Adrenal gland (tissue), 12 donors: Measurements from ENCODE around the gene SOS1. TPM values are rescaled to one million over a fixed set of nuclear protein-coding genes. Genes with fewer than 3 reads are reported as not detected.

Source experiments
- DNase-seq, 7 donors: peaks; one replicate each; pipeline ENCODE4 v3.0.0-alpha.2; 2019 to 2020
- H3K27ac ChIP-seq, 5 donors: fragments of 200-600 bp; sonication (generic) in 4 of 5; 1 replicate in 3 of 5; 2 replicates in 2 of 5; pipeline versions ENCODE4 v1.5.1 to v1.8.0; 2016 to 2020; ENCODE audit warnings: mild to moderate bottlenecking in 1 of 5
- H3K27me3 ChIP-seq: fragments of 200-600 bp; 2 replicates; pipeline ENCODE4 v1.8.0; 2021
- H3K36me3 ChIP-seq, 2 donors: fragments of 200-600 bp; replicated peaks in 1 of 2; 1 replicate in 1 of 2; 2 replicates in 1 of 2; pipeline versions ENCODE4 v1.5.1 to v1.8.0; 2018 to 2022
- H3K4me1 ChIP-seq, 2 donors: fragments of 200-600 bp; replicated peaks in 1 of 2; 1 replicate in 1 of 2; 2 replicates in 1 of 2; pipeline versions ENCODE4 v1.5.1 to v1.8.0; 2018 to 2021
- H3K4me3 ChIP-seq, 4 donors: fragments of 200-600 bp; sonication (generic) in 3 of 4; one replicate each; pipeline ENCODE4 v1.5.1; 2016 to 2018
- H3K9me3 ChIP-seq, 3 donors: fragments of 200-600 bp; sonication (generic) in 1 of 3; replicated peaks in 1 of 3; 1 replicate in 2 of 3; 2 replicates in 1 of 3; pipeline versions ENCODE4 v1.5.1 to v1.8.0; 2016 to 2021
- CTCF ChIP-seq, 6 experiments: fragments of 450-650 bp in 4 of 6; fragments of 200-600 bp in 2 of 6; sonication (generic) in 1 of 6; IDR thresholded peaks; 1 replicate in 5 of 6; 2 replicates in 1 of 6; pipeline versions ENCODE4 v1.5.1 to v1.8.0; 2016 to 2021; ENCODE audit warnings: antibody characterized with exemption in 6 of 6, mild to moderate bottlenecking in 2 of 6, moderate library complexity in 1 of 6
- POLR2A ChIP-seq, 2 donors: fragments of 450-650 bp; IDR thresholded peaks; one replicate each; pipeline ENCODE4 v1.6.1; 2017; ENCODE audit warnings: antibody characterized with exemption in 2 of 2, mild to moderate bottlenecking in 2 of 2, moderate library complexity in 1 of 2
- WGBS, 4 donors: extraction: QIAGEN DNeasy Blood & Tissue Kit in 2 of 4; methylation state at CpG; one replicate each; pipeline versions ENCODE4 v1.1.5 to v1.1.7; 2013 to 2017; 5-methylcytosine and 5-hydroxymethylcytosine counted together
- intact Hi-C, 2 donors: fragments of 100-400 bp; cut with DNase I; formaldehyde crosslinking; loops; one replicate each; pipeline versions ENCODE4 v1.14.1 to v1.15.0; 2022 to 2023
- polyA plus RNA-seq, 3 donors: library from polyadenylated mRNA; stranded (reverse); fragments of 200-250 nt in 2 of 3; fragments of 350-450 nt in 1 of 3; fragmentation: Illumina TruSeq in 1 of 3; extraction: RNeasy Lipid Tissue Mini Kit (QIAGEN cat#74804) in 1 of 3; gene quantifications; one replicate each; pipeline ENCODE4 v1.2.3, GENCODE V29; 2013 to 2014
- total RNA-seq, 9 donors: library from RNA; depleted of rRNA in 4 of 9; stranded (reverse); fragments of >200 nt in 4 of 9; fragments of 120-200 nt in 1 of 9; fragmentation: NEBNext Ultra II Directional in 1 of 9; extraction: Animal tissue kit (Norgen Biotek cat#: 25700) in 1 of 9; gene quantifications; one replicate each; pipeline versions ENCODE4 v1.1.0 to v1.2.4, GENCODE V29; 2013 to 2023
- donor health status: healthy with polysubstance abuse.
- donor health status: Bipolar disorder and iron deficiency.
- donor health status: DM: yes; HTN: yes; CAD: no.
- donor health status: DM: no; HTN: no; CAD: no.
- donor health status: DM: no; HTN: no; CAD: no.
- donor health status: DM: yes; HTN: yes; CAD: no.

Gene SOS1
- total and polyA plus RNA-seq, 12 donors, result 6.4 to 42.0 (median 26.5) TPM

GRCh38 chr2:39114771-39115170 lies 6.1 kb downstream of the SOS1 start:
- TF ChIP-seq CTCF (IDR thresholded peaks at IDR 0.05), result no peak
- TF ChIP-seq POLR2A (IDR thresholded peaks at IDR 0.05), result no peak
- Histone ChIP-seq H3K9me3 (no peaks in the 10 kb centered on the region), H3K36me3 (no peaks in the 10 kb centered on the region), H3K4me1 (peaks cover 6 to 24% of the 10 kb centered on the region in 2 donors), H3K27ac (no peak overlapping the region), H3K27me3 (no peaks in the 10 kb centered on the region), H3K4me3 (no peak overlapping the region)
- intact Hi-C loops, result no loop called here
- DNase-seq, result no peak
- WGBS, 4 donors, result 92 to 99% (median 96%) methylated on average over 3 of the region's 3 CpGs

GRCh38 chr2:39109537-39109936 lies 11.3 kb downstream of the SOS1 start:
- intact Hi-C loops, result no loop called here
- Histone ChIP-seq H3K36me3 (no peaks in the 10 kb centered on the region), H3K4me1 (peaks cover 5 to 28% of the 10 kb centered on the region in 2 donors), H3K27me3 (no peaks in the 10 kb centered on the region), H3K4me3 (no peak overlapping the region), H3K9me3 (no peaks in the 10 kb centered on the region), H3K27ac (no peak overlapping the region)
- WGBS, 4 donors, result 85 to 94% (median 88%) methylated on average over 1 of the region's 1 CpG
- DNase-seq, result no peak
- TF ChIP-seq CTCF (IDR thresholded peaks at IDR 0.05) (no peak), POLR2A (IDR thresholded peaks at IDR 0.05) (no peak)

GRCh38 chr2:39108377-39108776 lies 12.5 kb downstream of the SOS1 start:
- H3K9me3 ChIP-seq, result no peaks in the 10 kb centered on the region
- intact Hi-C loops, result no loop called here
- no peak overlapping the region for H3K27ac ChIP-seq
- peaks cover 5 to 26% of the 10 kb centered on the region in 2 donors for H3K4me1 ChIP-seq
- no peaks in the 10 kb centered on the region for H3K36me3 ChIP-seq
- TF ChIP-seq POLR2A (IDR thresholded peaks at IDR 0.05) (no peak), CTCF (IDR thresholded peaks at IDR 0.05) (no peak)
- H3K4me3 ChIP-seq, result no peak overlapping the region
- DNase-seq, result no peak
- 59 to 69% (median 62%) methylated on average over 1 of the region's 1 CpG for WGBS, 4 donors
- no peaks in the 10 kb centered on the region for H3K27me3 ChIP-seq

GRCh38 chr2:39107724-39108273 lies 13.1 kb downstream of the SOS1 start:
- no peak overlapping the region for H3K27ac ChIP-seq
- whole genome bisulfite sequencing, 4 donors, result 35 to 48% (median 46%) methylated on average over 2 of the region's 2 CpGs
- TF ChIP-seq POLR2A (IDR thresholded peaks at IDR 0.05), result no peak
- no peak for TF ChIP-seq CTCF (IDR thresholded peaks at IDR 0.05)
- H3K4me3 ChIP-seq, result no peak overlapping the region
- intact Hi-C loops, result no loop called here
- H3K4me1 ChIP-seq, result peaks cover 5 to 28% of the 10 kb centered on the region in 2 donors
- H3K36me3 ChIP-seq, result no peaks in the 10 kb centered on the region
- DNase-seq, result no peak
- no peaks in the 10 kb centered on the region for H3K27me3 ChIP-seq
- no peaks in the 10 kb centered on the region for H3K9me3 ChIP-seq
